Hepatocyte (in vitro differentiated cells): Measurements from ENCODE around the gene MARCO. TPM values are rescaled to one million over a fixed set of nuclear protein-coding genes. Genes with fewer than 3 reads are reported as not detected.

Experiments used
- DNase-seq: peaks from one replicate; pipeline ENCODE4 v3.0.0-alpha.2; 2016; ENCODE audit warnings: low spot score
- H2AFZ ChIP-seq: fragments of 200-600 bp; sonication (generic); 2 replicates; pipeline ENCODE4 v1.6.0; 2016; ENCODE audit warnings: antibody characterized with exemption, mild to moderate bottlenecking
- H3K27ac ChIP-seq: fragments of 200-600 bp; sonication (generic); 2 replicates; pipeline ENCODE4 v1.5.1; 2016; ENCODE audit warnings: mild to moderate bottlenecking
- H3K27me3 ChIP-seq: fragments of 200-600 bp; sonication (generic); 2 replicates; pipeline ENCODE4 v1.6.1; 2016
- H3K36me3 ChIP-seq: fragments of 200-600 bp; sonication (generic); replicated peaks from 2 replicates; pipeline ENCODE4 v1.5.1; 2016; ENCODE audit warnings: low read depth; ENCODE audit not compliant: insufficient read depth
- H3K4me1 ChIP-seq: fragments of 200-600 bp; sonication (generic); 2 replicates; pipeline ENCODE4 v1.5.1; 2016; ENCODE audit warnings: mild to moderate bottlenecking, moderate library complexity; ENCODE audit not compliant: insufficient read depth
- H3K4me2 ChIP-seq: fragments of 200-600 bp; sonication (generic); 2 replicates; pipeline ENCODE4 v1.6.0; 2016
- H3K4me3 ChIP-seq: fragments of 200-600 bp; sonication (generic); 2 replicates; pipeline ENCODE4 v1.5.1; 2016; ENCODE audit warnings: mild to moderate bottlenecking
- H3K79me2 ChIP-seq: fragments of 200-600 bp; sonication (generic); 2 replicates; pipeline ENCODE4 v1.6.0; 2017; ENCODE audit warnings: mild to moderate bottlenecking
- H3K9me2 ChIP-seq: fragments of 200-600 bp; sonication (generic); replicated peaks from 2 replicates; pipeline ENCODE4 v1.6.0; 2017; ENCODE audit warnings: mild to moderate bottlenecking; ENCODE audit not compliant: insufficient read depth
- H3K9me3 ChIP-seq: fragments of 200-600 bp; sonication (generic); 2 replicates; pipeline ENCODE4 v1.5.1; 2016; ENCODE audit warnings: low read depth, mild to moderate bottlenecking
- H4K20me1 ChIP-seq: fragments of 200-600 bp; sonication (generic); 2 replicates; pipeline ENCODE4 v1.6.0; 2016; ENCODE audit warnings: mild to moderate bottlenecking; ENCODE audit not compliant: insufficient read depth, poor library complexity, severe bottlenecking
- EZH2 ChIP-seq: fragments of 200-600 bp; sonication (generic); IDR thresholded peaks from 2 replicates; pipeline ENCODE4 v1.6.1; 2016; ENCODE audit warnings: antibody characterized with exemption, mild to moderate bottlenecking, borderline replicate concordance
- EZH2phosphoT487 ChIP-seq: fragments of 200-600 bp; sonication (generic); IDR thresholded peaks from one replicate; pipeline ENCODE4 v1.6.1; 2018; ENCODE audit warnings: antibody characterized with exemption, mild to moderate bottlenecking, low read depth, moderate library complexity; ENCODE audit not compliant: unreplicated experiment, severe bottlenecking
- WGBS: methylation state at CpG from one replicate; pipeline ENCODE4 v1.1.6; 2016; ENCODE audit warnings: low lambda C conversion rate; ENCODE audit errors: missing lambda C conversion rate; 5-methylcytosine and 5-hydroxymethylcytosine counted together
- polyA plus RNA-seq: library from polyadenylated mRNA; unstranded; fragments of >200 nt; fragmentation: Nextera tagmentation; extraction: Ambion mirVana; gene quantifications from 2 replicates; pipeline ENCODE4 v1.2.1, GENCODE V29; 2016
- total RNA-seq: library from RNA; depleted of rRNA; stranded (reverse); fragments of >200 nt; gene quantifications from 2 replicates; pipeline ENCODE4 v1.2.3, GENCODE V29; 2014
- TF ChIP-seq, protein P1 (sequence below): fragments of 200-600 bp; sonication (generic); IDR thresholded peaks from 2 replicates; pipeline ENCODE4 v1.5.1; 2016; ENCODE audit warnings: antibody characterized with exemption, mild to moderate bottlenecking; ENCODE audit not compliant: poor library complexity

MARCO gene
- total and polyA plus RNA-seq, 2 experiments from 2014 or later: 0.10 TPM; not detected in 1

GRCh38 chr2:119010336-119010735, 68.3 kb downstream of the MARCO start:
- no peaks in the 10 kb centered on the region for H3K9me2 ChIP-seq
- H3K4me2 ChIP-seq: no peak overlapping the region
- WGBS: 90% methylated on average over 9 of the region's 9 CpGs
- H3K4me1 ChIP-seq: no peaks in the 10 kb centered on the region
- H3K4me3 ChIP-seq: no peak overlapping the region
- no peak for TF ChIP-seq EZH2
- TF ChIP-seq EZH2phosphoT487: no peak
- TF ChIP-seq, protein P1, sequence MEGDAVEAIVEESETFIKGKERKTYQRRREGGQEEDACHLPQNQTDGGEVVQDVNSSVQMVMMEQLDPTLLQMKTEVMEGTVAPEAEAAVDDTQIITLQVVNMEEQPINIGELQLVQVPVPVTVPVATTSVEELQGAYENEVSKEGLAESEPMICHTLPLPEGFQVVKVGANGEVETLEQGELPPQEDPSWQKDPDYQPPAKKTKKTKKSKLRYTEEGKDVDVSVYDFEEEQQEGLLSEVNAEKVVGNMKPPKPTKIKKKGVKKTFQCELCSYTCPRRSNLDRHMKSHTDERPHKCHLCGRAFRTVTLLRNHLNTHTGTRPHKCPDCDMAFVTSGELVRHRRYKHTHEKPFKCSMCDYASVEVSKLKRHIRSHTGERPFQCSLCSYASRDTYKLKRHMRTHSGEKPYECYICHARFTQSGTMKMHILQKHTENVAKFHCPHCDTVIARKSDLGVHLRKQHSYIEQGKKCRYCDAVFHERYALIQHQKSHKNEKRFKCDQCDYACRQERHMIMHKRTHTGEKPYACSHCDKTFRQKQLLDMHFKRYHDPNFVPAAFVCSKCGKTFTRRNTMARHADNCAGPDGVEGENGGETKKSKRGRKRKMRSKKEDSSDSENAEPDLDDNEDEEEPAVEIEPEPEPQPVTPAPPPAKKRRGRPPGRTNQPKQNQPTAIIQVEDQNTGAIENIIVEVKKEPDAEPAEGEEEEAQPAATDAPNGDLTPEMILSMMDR: no peak
- H3K79me2 ChIP-seq: no peaks in the 10 kb centered on the region
- H3K9me3 ChIP-seq: no peaks in the 10 kb centered on the region
- no peaks in the 10 kb centered on the region for H4K20me1 ChIP-seq
- H3K27me3 ChIP-seq: peaks cover 33% of the 10 kb centered on the region
- no peak for DNase-seq
- no peak overlapping the region for H2AFZ ChIP-seq
- no peaks in the 10 kb centered on the region for H3K36me3 ChIP-seq
- H3K27ac ChIP-seq: no peak overlapping the region

GRCh38 chr2:119011162-119011909, 69.3 kb downstream of the MARCO start:
- Histone ChIP-seq H3K9me3 (no peaks in the 10 kb centered on the region), H4K20me1 (no peaks in the 10 kb centered on the region), H3K4me2 (peak overlapping the region; percentile 83), H3K4me1 (no peaks in the 10 kb centered on the region), H3K4me3 (no peak overlapping the region), H3K27ac (no peak overlapping the region), H3K9me2 (no peaks in the 10 kb centered on the region), H2AFZ (no peak overlapping the region), H3K79me2 (no peaks in the 10 kb centered on the region), H3K27me3 (peaks cover 37% of the 10 kb centered on the region), H3K36me3 (no peaks in the 10 kb centered on the region)
- 14% methylated on average over 38 of the region's 38 CpGs for WGBS
- DNase-seq: peak; percentile 86
- TF ChIP-seq, protein P1: peak; percentile 86
- TF ChIP-seq EZH2: no peak

DNA sequence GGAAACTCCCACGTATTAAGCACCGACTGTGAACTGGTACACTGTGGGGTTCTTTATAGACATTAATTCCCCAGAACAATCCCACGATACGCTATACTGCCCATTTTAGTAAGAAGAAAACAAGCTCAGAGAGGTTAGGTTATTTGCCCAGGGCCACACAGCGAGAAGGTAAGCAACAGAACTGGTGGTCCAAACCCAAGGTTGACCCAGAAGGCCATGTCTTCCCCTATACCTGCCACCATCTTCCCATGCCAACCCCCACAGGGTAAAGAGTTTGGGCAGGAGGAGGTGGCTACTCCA, 69.9 kb downstream of the MARCO start:
- no peaks in the 10 kb centered on the region for H4K20me1 ChIP-seq
- TF ChIP-seq EZH2 (no peak), EZH2phosphoT487 (no peak)
- TF ChIP-seq, protein P1: no peak
- no peak for DNase-seq
- H3K9me3 ChIP-seq: no peaks in the 10 kb centered on the region
- no peak overlapping the region for H2AFZ ChIP-seq
- H3K4me3 ChIP-seq: no peak overlapping the region
- 70% methylated on average over 5 of the region's 5 CpGs for WGBS
- no peaks in the 10 kb centered on the region for H3K36me3 ChIP-seq
- no peaks in the 10 kb centered on the region for H3K79me2 ChIP-seq
- no peaks in the 10 kb centered on the region for H3K4me1 ChIP-seq
- H3K9me2 ChIP-seq: no peaks in the 10 kb centered on the region
- H3K27ac ChIP-seq: no peak overlapping the region
- peaks cover 41% of the 10 kb centered on the region for H3K27me3 ChIP-seq
- H3K4me2 ChIP-seq: peak overlapping the region; percentile 83
